ENCODE measurements around the gene NFIA. TPM values are rescaled to one million over a fixed set of nuclear protein-coding genes. Genes with fewer than 3 reads are reported as not detected.

NFIA gene
- total and polyA plus RNA-seq, 9 of the 15 experiments (the other 6 are each of a cell fraction or from before 2014, with no cell fraction given) = 5.3 to 24.9 (median 9.8) TPM

GRCh38 chr1:61182049-61182448 is 99.7 kb downstream of the NFIA start:
- H3K4me2 ChIP-seq (ENCODE audit: insufficient read depth, low read length) = no peak overlapping the region
- peaks cover 77% of the 10 kb centered on the region for H3K79me2 ChIP-seq (ENCODE audit: control insufficient read depth, insufficient read depth, low read length)

More at GRCh38 chr1:61182049-61182448, 99.7 kb downstream of the NFIA start:
- FAIRE-seq (peak; percentile 72), DNase-seq (ENCODE audit: extremely low read depth in 1 of 4, low spot score in 3 of 4) (no peak), ATAC-seq (peak; percentile 31; the same call in 2 of the 3 replicates)
- H2AFZ ChIP-seq (ENCODE audit: low read depth, low read length) = no peak overlapping the region
- H3K36me3 ChIP-seq (ENCODE audit: control insufficient read depth, insufficient read depth, low read length) = peaks cover 7% of the 10 kb centered on the region
- peaks cover 12 to 32% of the 10 kb centered on the region in 2 experiments for H3K4me1 ChIP-seq (replicated peaks in 1 of 2; ENCODE audit: control insufficient read depth in 2 of 2, insufficient read depth in 2 of 2, low read length in 2 of 2)
- H3K27me3 ChIP-seq (ENCODE audit: control insufficient read depth in 2 of 2, insufficient read depth in 2 of 2, low read length in 2 of 2) = no peaks in the 10 kb centered on the region
- in situ Hi-C loops (cut with MboI) (no loop called here), intact Hi-C loops (cut with micrococcal nuclease) (loop anchor here (5.0 kb wide), 2 partner anchors 100 to 130 kb away; partner anchors contain the start of gene NFIA)
- BruUV-seq (replicated peaks) = no TSS peak
- H4K20me1 ChIP-seq (replicated peaks; ENCODE audit: control insufficient read depth, insufficient read depth, low read length) = no peaks in the 10 kb centered on the region
- no peak overlapping the region for H3K9ac ChIP-seq (ENCODE audit: insufficient read depth in 1 of 2, low read depth in 2 of 2, low read length in 2 of 2)
- H3K9me3 ChIP-seq (replicated peaks; ENCODE audit: control insufficient read depth, insufficient read depth, low read depth, low read length) = no peaks in the 10 kb centered on the region
- 15% methylated on average over 2 of the region's 2 CpGs for WGBS (ENCODE audit: insufficient coverage, low coverage, missing lambda C conversion rate)
- H3K9me1 ChIP-seq (ENCODE audit: control insufficient read depth, insufficient read depth, low read length) = no peaks in the 10 kb centered on the region
- ChIA-PET CTCF (ENCODE audit: low intra/inter-chr PET ratio) (no interaction called here), POLR2A (interaction anchor here (0.6 to 1.4 kb wide), 4 partner anchors 9 to 1820 kb away, joined by 3 to 7 read pairs (median 4); no protein-coding TSS in a partner anchor)
- no peak overlapping the region for H3K4me3 ChIP-seq
- peak overlapping the region; percentile 9; the same call in 1 of the 3 replicates for H3K27ac ChIP-seq (ENCODE audit: extremely low read depth, low read depth, low read length)
- TF ChIP-seq MEF2A (IDR thresholded peaks at IDR 0.05; ENCODE audit: control insufficient read depth, low read depth, low read length) (0 out of 2 replicates have a peak, but pooled peaks have one; percentile 18), ZNF592 (IDR thresholded peaks at IDR 0.05) (no peak)
